HL-60 (cell line): ENCODE measurements around the gene RNF167.
A peak's percentile ranks its signal among the peaks of the same experiment; 100 is the strongest.

Experiments
- DNase-seq, 2 experiments: peaks; one replicate each; pipeline ENCODE4 v3.0.0-alpha.2; 2010 to 2020; ENCODE audit warnings: low read depth in 1 of 2, low spot score in 1 of 2
- H3K27ac ChIP-seq: fragments of 250-450 bp; sonication (Bioruptor Pico); replicated peaks from 2 replicates; pipeline ENCODE4 v1.5.1; 2020; ENCODE audit warnings: mild to moderate bottlenecking, moderate library complexity
- H3K27me3 ChIP-seq: fragments of 250-450 bp; sonication (Bioruptor Pico); 2 replicates; pipeline ENCODE4 v1.5.1; 2021; ENCODE audit warnings: mild to moderate bottlenecking, moderate library complexity; ENCODE audit not compliant: insufficient read depth, poor library complexity, severe bottlenecking
- H3K4me3 ChIP-seq: replicated peaks from 2 replicates; pipeline ENCODE4 v1.5.1; 2011; ENCODE audit warnings: mild to moderate bottlenecking, control low read depth, low read length; ENCODE audit not compliant: insufficient read depth
- GABPA ChIP-seq: IDR thresholded peaks from 2 replicates; pipeline ENCODE4 v1.6.1; 2012; ENCODE audit warnings: low read depth
- POLR2AphosphoS5 ChIP-seq: IDR thresholded peaks from 2 replicates; pipeline ENCODE4 v1.6.1; 2012; ENCODE audit warnings: low read depth
- SPI1 ChIP-seq: IDR thresholded peaks from 2 replicates; pipeline ENCODE4 v1.6.1; 2012; ENCODE audit warnings: low read depth, mild to moderate bottlenecking, borderline replicate concordance
- TF ChIP-seq, protein P1 (sequence below): IDR thresholded peaks from 2 replicates; pipeline ENCODE4 v1.6.1; 2012; ENCODE audit warnings: low read depth; ENCODE audit not compliant: insufficient replicate concordance
- TF ChIP-seq, protein P2 (sequence below): IDR thresholded peaks from one replicate; pipeline ENCODE4 v1.5.1; 2011; ENCODE audit warnings: low read length, control low read depth, inconsistent platforms; ENCODE audit not compliant: insufficient read depth

The RNF167 gene

DNA sequence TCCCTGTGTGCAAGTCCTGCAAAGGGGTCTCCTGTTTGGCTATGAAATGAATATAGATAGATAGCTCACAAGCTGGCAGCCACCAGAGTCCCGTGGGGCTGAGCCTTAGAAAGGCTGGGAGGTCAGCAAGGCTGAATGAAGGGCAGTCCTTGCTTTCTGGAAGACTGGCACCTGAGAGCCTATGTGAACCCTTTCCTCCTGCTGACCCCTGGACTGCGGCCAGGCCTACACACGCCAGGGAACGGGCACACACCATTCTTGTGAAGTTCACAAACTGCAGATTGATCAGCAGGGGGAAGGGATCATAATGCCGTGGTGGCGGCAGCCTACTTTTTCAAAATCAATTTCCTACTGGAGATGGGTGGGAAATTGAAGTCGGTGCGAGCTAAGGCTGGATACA is 41.7 kb upstream of the RNF167 start:
- TF ChIP-seq GABPA (no peak), POLR2AphosphoS5 (no peak), SPI1 (no peak)
- TF ChIP-seq, protein P1, sequence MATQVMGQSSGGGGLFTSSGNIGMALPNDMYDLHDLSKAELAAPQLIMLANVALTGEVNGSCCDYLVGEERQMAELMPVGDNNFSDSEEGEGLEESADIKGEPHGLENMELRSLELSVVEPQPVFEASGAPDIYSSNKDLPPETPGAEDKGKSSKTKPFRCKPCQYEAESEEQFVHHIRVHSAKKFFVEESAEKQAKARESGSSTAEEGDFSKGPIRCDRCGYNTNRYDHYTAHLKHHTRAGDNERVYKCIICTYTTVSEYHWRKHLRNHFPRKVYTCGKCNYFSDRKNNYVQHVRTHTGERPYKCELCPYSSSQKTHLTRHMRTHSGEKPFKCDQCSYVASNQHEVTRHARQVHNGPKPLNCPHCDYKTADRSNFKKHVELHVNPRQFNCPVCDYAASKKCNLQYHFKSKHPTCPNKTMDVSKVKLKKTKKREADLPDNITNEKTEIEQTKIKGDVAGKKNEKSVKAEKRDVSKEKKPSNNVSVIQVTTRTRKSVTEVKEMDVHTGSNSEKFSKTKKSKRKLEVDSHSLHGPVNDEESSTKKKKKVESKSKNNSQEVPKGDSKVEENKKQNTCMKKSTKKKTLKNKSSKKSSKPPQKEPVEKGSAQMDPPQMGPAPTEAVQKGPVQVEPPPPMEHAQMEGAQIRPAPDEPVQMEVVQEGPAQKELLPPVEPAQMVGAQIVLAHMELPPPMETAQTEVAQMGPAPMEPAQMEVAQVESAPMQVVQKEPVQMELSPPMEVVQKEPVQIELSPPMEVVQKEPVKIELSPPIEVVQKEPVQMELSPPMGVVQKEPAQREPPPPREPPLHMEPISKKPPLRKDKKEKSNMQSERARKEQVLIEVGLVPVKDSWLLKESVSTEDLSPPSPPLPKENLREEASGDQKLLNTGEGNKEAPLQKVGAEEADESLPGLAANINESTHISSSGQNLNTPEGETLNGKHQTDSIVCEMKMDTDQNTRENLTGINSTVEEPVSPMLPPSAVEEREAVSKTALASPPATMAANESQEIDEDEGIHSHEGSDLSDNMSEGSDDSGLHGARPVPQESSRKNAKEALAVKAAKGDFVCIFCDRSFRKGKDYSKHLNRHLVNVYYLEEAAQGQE: no peak
- TF ChIP-seq, protein P2, sequence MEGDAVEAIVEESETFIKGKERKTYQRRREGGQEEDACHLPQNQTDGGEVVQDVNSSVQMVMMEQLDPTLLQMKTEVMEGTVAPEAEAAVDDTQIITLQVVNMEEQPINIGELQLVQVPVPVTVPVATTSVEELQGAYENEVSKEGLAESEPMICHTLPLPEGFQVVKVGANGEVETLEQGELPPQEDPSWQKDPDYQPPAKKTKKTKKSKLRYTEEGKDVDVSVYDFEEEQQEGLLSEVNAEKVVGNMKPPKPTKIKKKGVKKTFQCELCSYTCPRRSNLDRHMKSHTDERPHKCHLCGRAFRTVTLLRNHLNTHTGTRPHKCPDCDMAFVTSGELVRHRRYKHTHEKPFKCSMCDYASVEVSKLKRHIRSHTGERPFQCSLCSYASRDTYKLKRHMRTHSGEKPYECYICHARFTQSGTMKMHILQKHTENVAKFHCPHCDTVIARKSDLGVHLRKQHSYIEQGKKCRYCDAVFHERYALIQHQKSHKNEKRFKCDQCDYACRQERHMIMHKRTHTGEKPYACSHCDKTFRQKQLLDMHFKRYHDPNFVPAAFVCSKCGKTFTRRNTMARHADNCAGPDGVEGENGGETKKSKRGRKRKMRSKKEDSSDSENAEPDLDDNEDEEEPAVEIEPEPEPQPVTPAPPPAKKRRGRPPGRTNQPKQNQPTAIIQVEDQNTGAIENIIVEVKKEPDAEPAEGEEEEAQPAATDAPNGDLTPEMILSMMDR: no peak
- Histone ChIP-seq H3K27ac (no peak overlapping the region), H3K4me3 (no peak overlapping the region)

DNA sequence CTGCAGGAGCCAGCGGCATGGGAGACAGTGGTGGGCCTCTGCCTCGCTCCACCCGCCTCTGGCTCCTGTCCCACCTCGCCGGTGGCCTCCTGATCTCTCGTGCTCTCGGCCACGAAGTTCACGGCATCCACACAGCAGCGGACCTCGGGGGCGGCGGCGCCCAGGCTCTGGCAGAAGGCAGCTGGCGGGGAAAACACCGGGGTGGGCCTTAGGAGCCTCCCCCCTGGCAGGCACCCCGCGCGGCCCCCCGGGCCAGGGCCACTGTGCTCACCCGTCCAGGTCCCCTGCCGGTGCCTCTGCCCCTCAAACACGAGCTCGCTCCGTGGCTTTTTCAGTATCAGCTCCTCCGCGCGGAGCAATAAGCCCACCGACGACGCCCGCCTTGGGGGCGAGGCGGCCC is 41.1 kb upstream of the RNF167 start:
- no peak for DNase-seq
- TF ChIP-seq SPI1: no peak
- TF ChIP-seq, protein P1: no peak
- TF ChIP-seq GABPA: no peak
- no peak for TF ChIP-seq POLR2AphosphoS5
- TF ChIP-seq, protein P2: no peak
- peak overlapping the region; percentile 48 for H3K4me3 ChIP-seq
- H3K27me3 ChIP-seq: peaks cover 7% of the 10 kb centered on the region
- H3K27ac ChIP-seq: no peak overlapping the region

More for the DNA sequence above, 41.7 kb upstream of the RNF167 start:
- H3K27me3 ChIP-seq: peaks cover 7% of the 10 kb centered on the region
- no peak for DNase-seq

DNA sequence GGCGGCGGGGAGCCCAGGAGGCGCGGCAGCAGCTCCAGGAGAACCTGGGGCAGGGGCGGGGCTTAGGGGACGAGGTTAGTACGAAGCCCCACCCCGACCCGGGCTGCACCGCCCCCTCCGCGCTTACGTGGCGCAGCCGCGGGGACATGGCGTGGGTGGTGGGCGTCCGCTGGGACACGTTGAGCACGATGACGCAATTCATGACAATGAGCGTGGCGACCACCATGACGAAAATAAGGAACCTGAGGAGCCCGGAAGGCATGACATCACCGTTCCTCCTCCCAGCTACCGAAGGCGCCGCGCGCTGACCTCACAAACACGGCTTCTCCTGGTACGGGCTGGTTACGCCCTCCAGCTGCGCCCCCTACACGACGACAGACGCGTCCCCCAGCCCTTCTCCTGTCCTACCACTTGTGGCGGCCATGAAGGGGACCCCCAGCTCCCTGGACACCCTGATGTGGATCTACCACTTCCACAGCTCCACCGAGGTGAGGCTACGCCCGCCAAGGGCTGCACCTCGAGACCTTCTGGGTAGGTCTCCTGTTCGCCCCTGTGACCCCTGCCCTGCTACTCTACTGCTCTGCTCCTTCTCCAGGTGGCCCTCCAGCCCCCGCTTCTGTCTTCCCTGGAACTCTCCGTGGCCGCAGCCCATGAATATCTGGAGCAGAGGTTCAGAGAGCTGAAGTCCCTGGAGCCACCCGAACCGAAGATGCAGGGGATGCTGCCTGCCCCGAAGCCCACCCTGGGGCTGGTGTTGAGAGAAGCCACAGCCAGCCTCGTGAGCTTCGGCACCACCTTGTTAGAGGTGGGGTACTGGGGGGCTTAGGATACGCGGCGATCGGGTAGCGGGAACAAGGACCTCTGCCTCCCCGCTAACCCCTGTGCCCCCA is 40.5 kb upstream of the RNF167 start, which contains the start of gene C17orf107:
C17orf107 (plus strand) TSS at position 196 of the 890 bp plus-strand sequence; CDS start at position 423, 227 bp downstream.
- Histone ChIP-seq H3K27ac (no peak within 1 kb of the TSS), H3K4me3 (peak within 1 kb of the TSS; percentile 48), H3K27me3 (peaks cover 7% of the 10 kb centered on the region)
- peak; percentile 25 to 77 for DNase-seq
- no peak for TF ChIP-seq SPI1
- no peak for TF ChIP-seq GABPA
- TF ChIP-seq, protein P2: no peak
- no peak for TF ChIP-seq POLR2AphosphoS5
